HG03520 (cell line): ENCODE measurements around the gene OR4C46.
"Not testable (repeated sequence)": the region's sequence is repeated elsewhere in the genome, so short reads cannot be mapped to it uniquely, and the experiment has no call there.

Experiments used
- ATAC-seq: cut with Tn5 transposase; IDR thresholded peaks from one replicate; pipeline ENCODE4 v1.9.1; 2021; ENCODE audit warnings: mild to moderate bottlenecking, moderate library complexity; ENCODE audit not compliant: unreplicated experiment

OR4C46 gene

DNA sequence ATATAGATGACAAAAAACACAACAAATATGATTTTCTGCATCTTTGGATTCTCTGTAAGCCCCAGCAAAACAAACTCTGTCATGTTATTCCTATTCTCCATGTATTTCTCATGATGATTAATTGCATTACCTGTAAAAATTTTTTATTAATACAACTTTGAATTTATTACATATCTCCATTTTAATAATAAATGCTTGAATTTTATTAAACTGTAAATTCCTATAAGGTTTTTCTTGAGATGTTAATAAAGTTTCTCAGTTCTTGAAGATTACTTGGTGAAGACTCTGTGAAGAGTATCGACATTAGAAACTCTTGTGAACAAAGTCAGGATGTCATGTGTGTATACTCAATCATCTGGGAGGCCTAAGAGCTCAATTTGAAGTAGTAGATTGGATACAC is at the start of gene OR4C46:
TSS of gene OR4C46 (minus strand) at position 101 of the 400 bp plus-strand sequence. CDS start at position 101, 0 bp downstream.
- ATAC-seq = no peak

DNA sequence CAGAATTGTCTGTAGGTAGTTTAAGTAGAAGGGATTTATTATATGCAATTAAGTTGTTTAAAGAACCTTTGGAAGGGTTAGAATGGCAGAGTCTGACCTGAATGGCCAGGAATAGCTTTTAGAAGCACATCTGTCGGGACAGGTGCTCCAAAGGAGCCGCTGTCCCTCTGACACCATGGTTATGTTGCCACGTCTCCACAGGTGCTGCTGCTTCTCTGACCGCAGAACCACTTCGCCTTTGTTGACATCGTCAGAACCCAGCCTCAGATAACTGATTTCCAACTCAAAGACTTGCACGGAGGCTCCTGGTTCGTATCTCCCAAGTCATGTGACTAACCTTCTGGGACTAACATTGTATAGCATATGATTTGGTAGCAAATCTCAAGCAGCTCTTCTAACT is 41.8 kb upstream of the OR4C46 start:
- ATAC-seq = not testable (repeated sequence)

- ATAC-seq = not testable (repeated sequence)
These were observed 42.4 kb downstream of the OR4C46 start for GRCh38 chr11:54561439-54561838.

DNA sequence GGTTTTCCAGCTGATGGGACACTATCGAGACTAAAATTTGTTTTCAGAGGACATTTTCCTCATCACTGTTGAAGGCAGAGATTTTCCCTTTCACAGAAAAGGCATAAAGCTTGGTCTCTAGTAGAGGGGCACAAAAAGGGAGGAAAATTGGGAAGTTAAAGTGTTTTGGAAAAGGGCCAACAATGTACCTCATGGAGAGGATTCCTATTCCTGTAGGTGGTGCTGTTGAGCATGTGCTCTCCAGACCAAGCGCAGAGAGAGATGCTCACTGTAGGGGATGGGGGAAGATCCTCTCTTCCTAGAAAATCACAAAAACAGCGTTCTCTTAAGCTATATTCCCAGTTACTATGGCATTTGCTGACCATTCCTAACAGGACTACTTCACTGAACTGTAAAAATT is 44.9 kb downstream of the OR4C46 start:
- ATAC-seq = no peak

DNA sequence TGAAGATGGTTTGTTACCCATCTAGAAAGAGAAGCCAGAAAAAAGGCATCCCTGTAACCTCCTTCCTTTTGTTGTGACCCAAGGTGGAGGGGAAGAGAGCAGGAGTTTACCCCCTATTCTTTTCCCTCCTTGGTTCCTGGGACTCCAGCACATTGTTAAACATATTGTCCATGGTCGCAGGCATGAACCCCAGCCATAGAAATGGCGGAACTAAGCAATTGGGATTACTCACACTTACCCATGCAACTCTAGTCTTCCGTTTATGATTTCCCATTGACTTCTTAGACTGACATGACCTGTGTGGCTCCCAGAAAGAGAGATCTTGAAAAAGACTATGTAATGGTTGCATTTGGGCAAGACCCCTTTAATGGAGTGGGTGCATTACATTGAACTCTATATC is 45.4 kb downstream of the OR4C46 start:
- no peak for ATAC-seq
